Adrenal gland (tissue), 12 donors: ENCODE data around the gene IFI30. TPM values are rescaled to one million over a fixed set of nuclear protein-coding genes. Genes with fewer than 3 reads are reported as not detected.

Experiments used
- DNase-seq, 7 donors: peaks; one replicate each; pipeline ENCODE4 v3.0.0-alpha.2; 2019 to 2020
- H3K27ac ChIP-seq, 5 donors: fragments of 200-600 bp; sonication (generic) in 4 of 5; 1 replicate in 3 of 5; 2 replicates in 2 of 5; pipeline versions ENCODE4 v1.5.1 to v1.8.0; 2016 to 2020; ENCODE audit warnings: mild to moderate bottlenecking in 1 of 5
- H3K27me3 ChIP-seq: fragments of 200-600 bp; 2 replicates; pipeline ENCODE4 v1.8.0; 2021
- H3K36me3 ChIP-seq, 2 donors: fragments of 200-600 bp; replicated peaks in 1 of 2; 1 replicate in 1 of 2; 2 replicates in 1 of 2; pipeline versions ENCODE4 v1.5.1 to v1.8.0; 2018 to 2022
- H3K4me1 ChIP-seq, 2 donors: fragments of 200-600 bp; replicated peaks in 1 of 2; 1 replicate in 1 of 2; 2 replicates in 1 of 2; pipeline versions ENCODE4 v1.5.1 to v1.8.0; 2018 to 2021
- H3K4me3 ChIP-seq, 4 donors: fragments of 200-600 bp; sonication (generic) in 3 of 4; one replicate each; pipeline ENCODE4 v1.5.1; 2016 to 2018
- H3K9me3 ChIP-seq, 3 donors: fragments of 200-600 bp; sonication (generic) in 1 of 3; replicated peaks in 1 of 3; 1 replicate in 2 of 3; 2 replicates in 1 of 3; pipeline versions ENCODE4 v1.5.1 to v1.8.0; 2016 to 2021
- POLR2A ChIP-seq, 2 donors: fragments of 450-650 bp; IDR thresholded peaks; one replicate each; pipeline ENCODE4 v1.6.1; 2017; ENCODE audit warnings: antibody characterized with exemption in 2 of 2, mild to moderate bottlenecking in 2 of 2, moderate library complexity in 1 of 2
- WGBS, 4 donors: extraction: QIAGEN DNeasy Blood & Tissue Kit in 2 of 4; methylation state at CpG; one replicate each; pipeline versions ENCODE4 v1.1.5 to v1.1.7; 2013 to 2017; 5-methylcytosine and 5-hydroxymethylcytosine counted together
- intact Hi-C, 2 donors: fragments of 100-400 bp; cut with DNase I; formaldehyde crosslinking; loops; one replicate each; pipeline versions ENCODE4 v1.14.1 to v1.15.0; 2022 to 2023
- polyA plus RNA-seq, 3 donors: library from polyadenylated mRNA; stranded (reverse); fragments of 200-250 nt in 2 of 3; fragments of 350-450 nt in 1 of 3; fragmentation: Illumina TruSeq in 1 of 3; extraction: RNeasy Lipid Tissue Mini Kit (QIAGEN cat#74804) in 1 of 3; gene quantifications; one replicate each; pipeline ENCODE4 v1.2.3, GENCODE V29; 2013 to 2014
- total RNA-seq, 9 donors: library from RNA; depleted of rRNA in 4 of 9; stranded (reverse); fragments of >200 nt in 4 of 9; fragments of 120-200 nt in 1 of 9; fragmentation: NEBNext Ultra II Directional in 1 of 9; extraction: Animal tissue kit (Norgen Biotek cat#: 25700) in 1 of 9; gene quantifications; one replicate each; pipeline versions ENCODE4 v1.1.0 to v1.2.4, GENCODE V29; 2013 to 2023
- TF ChIP-seq, protein P1 (sequence below), 6 experiments: fragments of 450-650 bp in 4 of 6; fragments of 200-600 bp in 2 of 6; sonication (generic) in 1 of 6; IDR thresholded peaks; 1 replicate in 5 of 6; 2 replicates in 1 of 6; pipeline versions ENCODE4 v1.5.1 to v1.8.0; 2016 to 2021; ENCODE audit warnings: antibody characterized with exemption in 6 of 6, mild to moderate bottlenecking in 2 of 6, moderate library complexity in 1 of 6
- donor health status: healthy with polysubstance abuse.
- donor health status: Bipolar disorder and iron deficiency.
- donor health status: DM: yes; HTN: yes; CAD: no.
- donor health status: DM: no; HTN: no; CAD: no.
- donor health status: DM: no; HTN: no; CAD: no.
- donor health status: DM: yes; HTN: yes; CAD: no.

Gene IFI30
- total and polyA plus RNA-seq, 12 donors, result 99.2 to 372 (median 164) TPM

GRCh38 chr19:18141031-18141430 lies 32.6 kb upstream of the IFI30 start:
- H3K27ac ChIP-seq, result no peak overlapping the region
- 92 to 96% (median 94%) methylated on average over 6 of the region's 6 CpGs for WGBS, 4 donors
- no peaks in the 10 kb centered on the region for H3K27me3 ChIP-seq
- no peak for TF ChIP-seq POLR2A (IDR thresholded peaks at IDR 0.05)
- TF ChIP-seq, protein P1, sequence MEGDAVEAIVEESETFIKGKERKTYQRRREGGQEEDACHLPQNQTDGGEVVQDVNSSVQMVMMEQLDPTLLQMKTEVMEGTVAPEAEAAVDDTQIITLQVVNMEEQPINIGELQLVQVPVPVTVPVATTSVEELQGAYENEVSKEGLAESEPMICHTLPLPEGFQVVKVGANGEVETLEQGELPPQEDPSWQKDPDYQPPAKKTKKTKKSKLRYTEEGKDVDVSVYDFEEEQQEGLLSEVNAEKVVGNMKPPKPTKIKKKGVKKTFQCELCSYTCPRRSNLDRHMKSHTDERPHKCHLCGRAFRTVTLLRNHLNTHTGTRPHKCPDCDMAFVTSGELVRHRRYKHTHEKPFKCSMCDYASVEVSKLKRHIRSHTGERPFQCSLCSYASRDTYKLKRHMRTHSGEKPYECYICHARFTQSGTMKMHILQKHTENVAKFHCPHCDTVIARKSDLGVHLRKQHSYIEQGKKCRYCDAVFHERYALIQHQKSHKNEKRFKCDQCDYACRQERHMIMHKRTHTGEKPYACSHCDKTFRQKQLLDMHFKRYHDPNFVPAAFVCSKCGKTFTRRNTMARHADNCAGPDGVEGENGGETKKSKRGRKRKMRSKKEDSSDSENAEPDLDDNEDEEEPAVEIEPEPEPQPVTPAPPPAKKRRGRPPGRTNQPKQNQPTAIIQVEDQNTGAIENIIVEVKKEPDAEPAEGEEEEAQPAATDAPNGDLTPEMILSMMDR (IDR thresholded peaks at IDR 0.05), result no peak
- peaks cover 0 to 71% of the 10 kb centered on the region in 2 donors for H3K36me3 ChIP-seq
- no peaks in the 10 kb centered on the region for H3K9me3 ChIP-seq
- no peak overlapping the region for H3K4me3 ChIP-seq
- no peak for DNase-seq
- intact Hi-C loops, result no loop called here
- H3K4me1 ChIP-seq, result no peaks in the 10 kb centered on the region

- H3K36me3 ChIP-seq, result peaks cover 0 to 61% of the 10 kb centered on the region in 2 donors
- H3K27ac ChIP-seq, result no peak overlapping the region
- DNase-seq, result no peak
- intact Hi-C loops, result no loop called here
- no peak overlapping the region for H3K4me3 ChIP-seq
- TF ChIP-seq POLR2A (IDR thresholded peaks at IDR 0.05), result no peak
- TF ChIP-seq, protein P1 (IDR thresholded peaks at IDR 0.05), result no peak
- H3K9me3 ChIP-seq, result no peaks in the 10 kb centered on the region
- 90 to 100% (median 97%) methylated on average over 3 of the region's 3 CpGs for WGBS, 4 donors
- no peaks in the 10 kb centered on the region for H3K27me3 ChIP-seq
- H3K4me1 ChIP-seq, result no peaks in the 10 kb centered on the region
Observed at GRCh38 chr19:18143902-18144301, 29.7 kb upstream of the IFI30 start.

DNA sequence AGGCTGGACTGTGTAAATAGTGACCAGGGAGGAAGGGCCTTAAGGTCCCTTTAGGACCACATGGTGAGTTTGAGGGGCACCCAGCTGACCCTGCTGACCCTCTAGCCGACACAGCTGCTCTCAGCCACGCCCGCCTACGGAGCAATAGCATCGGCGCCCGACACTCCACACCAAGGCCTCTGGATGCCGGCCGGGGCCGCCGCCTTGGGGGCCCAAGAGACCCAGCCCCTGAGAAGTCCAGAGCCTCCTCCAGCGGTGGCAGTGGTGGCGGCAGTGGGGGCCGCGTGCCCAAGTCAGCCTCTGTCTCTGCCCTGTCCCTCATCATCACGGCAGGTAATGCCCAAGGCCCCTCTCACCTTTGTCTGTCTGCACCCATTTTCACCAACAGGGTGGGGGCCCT lies 29.3 kb upstream of the IFI30 start:
- Histone ChIP-seq H3K27ac (no peak overlapping the region), H3K4me1 (no peaks in the 10 kb centered on the region), H3K36me3 (peaks cover 0 to 57% of the 10 kb centered on the region in 2 donors), H3K4me3 (no peak overlapping the region), H3K9me3 (no peaks in the 10 kb centered on the region), H3K27me3 (no peaks in the 10 kb centered on the region)
- no peak for DNase-seq
- WGBS, 4 donors, result 83 to 93% (median 92%) methylated on average over 13 to 16 of the region's 16 CpGs
- intact Hi-C loops, result no loop called here
- TF ChIP-seq, protein P1 (IDR thresholded peaks at IDR 0.05), result no peak
- TF ChIP-seq POLR2A (IDR thresholded peaks at IDR 0.05), result no peak

- Histone ChIP-seq H3K9me3 (no peaks in the 10 kb centered on the region), H3K36me3 (peaks cover 0 to 57% of the 10 kb centered on the region in 2 donors), H3K4me1 (no peaks in the 10 kb centered on the region), H3K4me3 (no peak overlapping the region), H3K27ac (no peak overlapping the region), H3K27me3 (no peaks in the 10 kb centered on the region)
- WGBS, 4 donors, result 95 to 97% (median 95%) methylated on average over 28 of the region's 28 CpGs
- intact Hi-C loops, result no loop called here
- no peak for DNase-seq
- TF ChIP-seq, protein P1 (IDR thresholded peaks at IDR 0.05), result no peak
- no peak for TF ChIP-seq POLR2A (IDR thresholded peaks at IDR 0.05)
Observed at GRCh38 chr19:18144906-18145305, 28.7 kb upstream of the IFI30 start.
